ENCODE measurements around the gene UHRF2. TPM values are rescaled to one million over a fixed set of nuclear protein-coding genes. Genes with fewer than 3 reads are reported as not detected.

Gene UHRF2
- total RNA-seq, 1 experiment from 2014 or later, result 45.2 TPM

DNA sequence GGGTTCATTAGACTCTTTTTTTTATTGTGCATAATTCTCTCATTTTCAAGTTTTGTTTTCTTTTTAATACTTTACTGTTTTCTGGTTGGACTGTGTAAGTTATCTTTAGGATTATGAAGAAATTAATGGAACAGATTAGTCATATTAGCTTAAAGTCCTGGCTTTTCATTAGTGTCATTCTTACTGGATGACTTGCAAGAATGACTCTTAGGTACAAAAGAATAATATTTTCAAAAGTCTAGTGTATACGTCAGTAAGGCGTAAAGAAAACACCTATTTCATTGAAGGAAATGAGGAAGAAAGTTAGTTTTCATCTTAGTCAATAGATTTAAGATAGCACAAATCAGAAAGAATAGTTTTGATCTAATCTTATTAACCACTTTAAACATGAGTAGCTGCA, 20.4 kb downstream of the UHRF2 start:
- peaks cover 12 to 17% (median 12%) of the 10 kb centered on the region in 3 experiments; a peak in 6 of 7 replicates for H3K36me3 Mint-ChIP-seq (ENCODE audit: insufficient read depth in 1 of 3, low read depth in 3 of 3)
- H3K18ac ChIP-seq (ENCODE audit: insufficient read length, low read depth, low read length), result no peak overlapping the region
- H2BK120ac ChIP-seq (ENCODE audit: low read depth, low read length, poor library complexity, severe bottlenecking), result no peak overlapping the region
- H3T11ph ChIP-seq (ENCODE audit: low read length), result no peak overlapping the region
- no peaks in the 10 kb centered on the region for H3K27me3 ChIP-seq (ENCODE audit: insufficient read depth, low read length)
- H3K23ac ChIP-seq (ENCODE audit: insufficient read length, low read depth, low read length), result no peak overlapping the region
- H2AK5ac ChIP-seq (ENCODE audit: insufficient read length, low read length), result no peak overlapping the region
- no peak overlapping the region for H4K5ac ChIP-seq (ENCODE audit: insufficient read length, low read depth, low read length)
- no peak overlapping the region for H2BK12ac ChIP-seq (ENCODE audit: insufficient read length, low read depth, low read length)
- H3K79me2 ChIP-seq (ENCODE audit: insufficient read depth, low read length), result peaks cover 11% of the 10 kb centered on the region; the same call in 1 of the 2 replicates
- no peak overlapping the region; a peak in 1 of 7 replicates for H3K27ac Mint-ChIP-seq
- no peak overlapping the region for H3K4me2 ChIP-seq (ENCODE audit: insufficient read depth, insufficient read length, low read length)
- DNase-seq, result no peak
- H4K8ac ChIP-seq (replicated peaks; ENCODE audit: insufficient read length, low read depth, low read length), result no peak overlapping the region
- H2BK15ac ChIP-seq (ENCODE audit: low read depth, low read length), result no peak overlapping the region
- H3K23me2 ChIP-seq (ENCODE audit: insufficient read length, low read depth, low read length, poor library complexity, severe bottlenecking), result no peaks in the 10 kb centered on the region
- H2BK5ac ChIP-seq (ENCODE audit: insufficient read length, low read length), result no peak overlapping the region
- H3K56ac ChIP-seq (ENCODE audit: insufficient read length, low read depth, low read length), result no peak overlapping the region
- no CpG with 5 or more reads among the region's 2 CpGs for WGBS (ENCODE audit: extremely low coverage, insufficient read length, low lambda C conversion rate)
- no peak overlapping the region for H3K14ac ChIP-seq (ENCODE audit: insufficient read depth, low read length)
- H3K4me3 Mint-ChIP-seq, result no peak overlapping the region
- no peak overlapping the region for H2AFZ ChIP-seq (ENCODE audit: low read length)
- no peak overlapping the region for H3K27ac ChIP-seq (ENCODE audit: insufficient read length, low read depth, low read length)
- no peaks in the 10 kb centered on the region for H3K9me3 ChIP-seq (ENCODE audit: control insufficient read depth, low read depth, low read length)
- H3K9me3 Mint-ChIP-seq, result no peaks in the 10 kb centered on the region
- no peak overlapping the region for H4K91ac ChIP-seq (ENCODE audit: insufficient read length, low read depth, low read length)
- H2BK20ac ChIP-seq (ENCODE audit: low read depth, low read length, poor library complexity, severe bottlenecking), result no peak overlapping the region
- TF ChIP-seq, protein P1, sequence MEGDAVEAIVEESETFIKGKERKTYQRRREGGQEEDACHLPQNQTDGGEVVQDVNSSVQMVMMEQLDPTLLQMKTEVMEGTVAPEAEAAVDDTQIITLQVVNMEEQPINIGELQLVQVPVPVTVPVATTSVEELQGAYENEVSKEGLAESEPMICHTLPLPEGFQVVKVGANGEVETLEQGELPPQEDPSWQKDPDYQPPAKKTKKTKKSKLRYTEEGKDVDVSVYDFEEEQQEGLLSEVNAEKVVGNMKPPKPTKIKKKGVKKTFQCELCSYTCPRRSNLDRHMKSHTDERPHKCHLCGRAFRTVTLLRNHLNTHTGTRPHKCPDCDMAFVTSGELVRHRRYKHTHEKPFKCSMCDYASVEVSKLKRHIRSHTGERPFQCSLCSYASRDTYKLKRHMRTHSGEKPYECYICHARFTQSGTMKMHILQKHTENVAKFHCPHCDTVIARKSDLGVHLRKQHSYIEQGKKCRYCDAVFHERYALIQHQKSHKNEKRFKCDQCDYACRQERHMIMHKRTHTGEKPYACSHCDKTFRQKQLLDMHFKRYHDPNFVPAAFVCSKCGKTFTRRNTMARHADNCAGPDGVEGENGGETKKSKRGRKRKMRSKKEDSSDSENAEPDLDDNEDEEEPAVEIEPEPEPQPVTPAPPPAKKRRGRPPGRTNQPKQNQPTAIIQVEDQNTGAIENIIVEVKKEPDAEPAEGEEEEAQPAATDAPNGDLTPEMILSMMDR (conservative IDR thresholded peaks at IDR 0.05), result no peak
- H3K4me1 Mint-ChIP-seq, result peaks cover 7 to 10% of the 10 kb centered on the region in 2 experiments
- peaks cover 6% of the 10 kb centered on the region for H3K79me1 ChIP-seq (ENCODE audit: insufficient read depth, low read depth, low read length, poor library complexity, severe bottlenecking)
- no peaks in the 10 kb centered on the region for H3K27me3 Mint-ChIP-seq (ENCODE audit: low read depth)
- no peak overlapping the region for H3K4ac ChIP-seq (ENCODE audit: low read depth, low read length)
- no peaks in the 10 kb centered on the region for H3K4me1 ChIP-seq (ENCODE audit: insufficient read depth, low read length)
- no peak overlapping the region for H3K9ac ChIP-seq (ENCODE audit: extremely low read depth, insufficient read length, low read length)
- no peaks in the 10 kb centered on the region for H4K20me1 ChIP-seq (ENCODE audit: control insufficient read depth, insufficient read depth, insufficient read length)
